Astrocyte (in vitro differentiated cells and primary cell): ENCODE measurements around the gene SAMD4B. TPM values are rescaled to one million over a fixed set of nuclear protein-coding genes. Genes with fewer than 3 reads are reported as not detected.

Experiments
- DNase-seq: peaks from one replicate; pipeline ENCODE4 v3.0.0-alpha.2; 2010; ENCODE audit warnings: low read depth
- FAIRE-seq: peaks from 2 replicates; lab custom pipeline; 2011; peaks lifted over from hg19 to GRCh38; lab: Jason Lieb, UNC
- H2AFZ ChIP-seq: 2 replicates; pipeline ENCODE4 v1.6.0; 2012; ENCODE audit warnings: low read depth, low read length, inconsistent platforms
- H3K27ac ChIP-seq: 2 replicates; pipeline ENCODE4 v1.5.1; 2011; ENCODE audit warnings: low read depth, low read length, inconsistent platforms
- H3K27me3 ChIP-seq: 2 replicates; pipeline ENCODE4 v1.6.0; 2011; ENCODE audit warnings: low read length, inconsistent platforms; ENCODE audit not compliant: insufficient read depth
- H3K36me3 ChIP-seq: 2 replicates; pipeline ENCODE4 v1.5.1; 2011; ENCODE audit warnings: low read length, inconsistent platforms; ENCODE audit not compliant: insufficient read depth
- H3K4me1 ChIP-seq: 2 replicates; pipeline ENCODE4 v1.5.1; 2011; ENCODE audit warnings: low read length, inconsistent platforms; ENCODE audit not compliant: insufficient read depth
- H3K4me2 ChIP-seq: 2 replicates; pipeline ENCODE4 v1.6.0; 2012; ENCODE audit warnings: low read length, inconsistent platforms
- H3K4me3 ChIP-seq: 2 replicates; pipeline ENCODE4 v1.5.1; 2011; ENCODE audit warnings: low read depth, mild to moderate bottlenecking, low read length, inconsistent platforms; ENCODE audit not compliant: insufficient read depth
- H3K79me2 ChIP-seq: 2 replicates; pipeline ENCODE4 v1.6.0; 2012; ENCODE audit warnings: mild to moderate bottlenecking, low read length, inconsistent platforms; ENCODE audit not compliant: insufficient read depth
- H3K9ac ChIP-seq: 2 replicates; pipeline ENCODE4 v1.6.0; 2012; ENCODE audit warnings: mild to moderate bottlenecking, low read length, inconsistent platforms
- H3K9me3 ChIP-seq: 2 replicates; pipeline ENCODE4 v1.5.1; 2012; ENCODE audit warnings: low read depth, mild to moderate bottlenecking, low read length, inconsistent platforms; ENCODE audit not compliant: insufficient read depth
- H4K20me1 ChIP-seq: 2 replicates; pipeline ENCODE4 v1.6.0; 2012; ENCODE audit warnings: low read length, inconsistent platforms; ENCODE audit not compliant: insufficient read depth
- H3K27ac Mint-ChIP-seq: one replicate; pipeline ENCODE4 v1.8.0; 2021; ENCODE audit warnings: mild to moderate bottlenecking, mixed read lengths; ENCODE audit not compliant: unreplicated experiment
- H3K27me3 Mint-ChIP-seq: one replicate; pipeline ENCODE4 v1.8.0; 2021; ENCODE audit warnings: low read depth, mixed read lengths; ENCODE audit not compliant: unreplicated experiment
- H3K36me3 Mint-ChIP-seq: one replicate; pipeline ENCODE4 v1.8.0; 2021; ENCODE audit warnings: low read depth, mixed read lengths; ENCODE audit not compliant: unreplicated experiment
- H3K4me1 Mint-ChIP-seq: one replicate; pipeline ENCODE4 v1.8.0; 2021; ENCODE audit warnings: low read depth, mixed read lengths; ENCODE audit not compliant: unreplicated experiment
- H3K4me3 Mint-ChIP-seq: one replicate; pipeline ENCODE4 v1.8.0; 2021; ENCODE audit warnings: mild to moderate bottlenecking, moderate library complexity, mixed read lengths; ENCODE audit not compliant: unreplicated experiment
- H3K9me3 Mint-ChIP-seq: one replicate; pipeline ENCODE4 v1.8.0; 2021; ENCODE audit warnings: mild to moderate bottlenecking, mixed read lengths; ENCODE audit not compliant: unreplicated experiment
- CTCF ChIP-seq: IDR thresholded peaks from 2 replicates; pipeline ENCODE4 v1.5.1; 2011; ENCODE audit warnings: low read depth, mild to moderate bottlenecking, inconsistent platforms, low read length, moderate library complexity; ENCODE audit not compliant: insufficient read depth
- EZH2 ChIP-seq: IDR thresholded peaks from 2 replicates; pipeline ENCODE4 v1.6.1; 2012; ENCODE audit warnings: mild to moderate bottlenecking, low read length, inconsistent platforms; ENCODE audit not compliant: insufficient read depth
- total RNA-seq: library from RNA; stranded (reverse); gene quantifications from 2 replicates; pipeline ENCODE4 v1.2.1, GENCODE V29; 2021

SAMD4B gene
- total RNA-seq, 1 donor from 2014 or later: 98.6 TPM

DNA sequence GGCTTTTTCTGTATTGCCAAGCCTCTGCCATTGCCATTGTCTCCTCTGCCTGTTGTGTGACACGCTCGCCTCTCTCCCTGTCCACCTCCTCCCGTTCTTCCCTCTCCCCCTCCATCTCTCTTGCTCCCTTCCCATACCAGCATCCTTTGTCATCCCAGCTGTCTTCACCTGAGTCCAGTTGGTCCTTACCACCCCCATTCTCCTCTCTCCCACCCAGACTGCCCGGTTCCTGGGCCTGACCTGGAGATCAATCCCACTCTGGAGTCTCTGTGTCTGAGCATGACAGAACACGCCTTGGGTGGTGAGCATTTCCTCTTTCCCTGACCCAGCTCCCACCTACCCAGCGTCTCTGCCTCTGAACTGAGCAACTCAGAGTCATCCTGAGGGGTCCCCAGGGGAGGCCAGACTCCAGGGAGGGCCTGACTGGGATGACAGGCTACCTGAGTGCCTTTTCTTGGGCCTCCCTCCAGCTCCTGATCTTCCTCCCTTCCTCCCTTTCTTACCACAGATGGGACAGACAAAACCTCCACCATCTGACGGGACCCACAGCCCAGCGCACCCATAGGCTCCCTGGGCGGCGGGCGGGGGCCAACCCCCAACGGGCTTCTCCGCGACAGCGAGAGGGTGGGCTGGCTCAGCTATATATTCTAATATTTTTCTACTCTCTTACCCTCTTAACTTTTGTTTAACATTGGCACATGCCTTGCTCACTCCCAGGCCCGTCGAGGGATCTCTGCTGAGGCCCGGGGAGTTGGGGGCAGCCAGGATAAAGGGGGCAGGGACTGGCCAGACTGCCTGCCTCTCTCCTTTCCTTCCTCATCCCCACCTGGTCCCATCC is 41.0 kb downstream of the SAMD4B start:
- Mint-ChIP-seq H3K4me3 (no peak overlapping the region), H3K36me3 (peaks cover 24% of the 10 kb centered on the region), H3K9me3 (no peaks in the 10 kb centered on the region), H3K4me1 (peaks cover 19% of the 10 kb centered on the region), H3K27me3 (no peaks in the 10 kb centered on the region), H3K27ac (peak overlapping the region; percentile 41)
- H3K79me2 ChIP-seq: peaks cover 3% of the 10 kb centered on the region
- no peaks in the 10 kb centered on the region for H3K27me3 ChIP-seq
- H3K9me3 ChIP-seq: no peaks in the 10 kb centered on the region
- H3K36me3 ChIP-seq: peaks cover 33% of the 10 kb centered on the region
- FAIRE-seq: no peak
- TF ChIP-seq EZH2: no peak
- no peak for TF ChIP-seq CTCF
- DNase-seq: no peak
- no peak overlapping the region for H3K4me3 ChIP-seq
- H3K4me2 ChIP-seq: no peak overlapping the region
- peaks cover 12% of the 10 kb centered on the region for H4K20me1 ChIP-seq
- H3K9ac ChIP-seq: no peak overlapping the region
- H3K4me1 ChIP-seq: no peaks in the 10 kb centered on the region
- H3K27ac ChIP-seq: no peak overlapping the region
- no peak overlapping the region for H2AFZ ChIP-seq

GRCh38 chr19:39384839-39385568 is 42.8 kb downstream of the SAMD4B start:
- TF ChIP-seq CTCF: no peak
- H3K9ac ChIP-seq: no peak overlapping the region
- H3K4me1 ChIP-seq: peaks cover 5% of the 10 kb centered on the region
- H3K27ac ChIP-seq: no peak overlapping the region
- Mint-ChIP-seq H3K27me3 (no peaks in the 10 kb centered on the region), H3K36me3 (peaks cover 23% of the 10 kb centered on the region), H3K4me1 (peaks cover 21% of the 10 kb centered on the region), H3K4me3 (no peak overlapping the region), H3K27ac (peak overlapping the region; percentile 34), H3K9me3 (no peaks in the 10 kb centered on the region)
- H3K79me2 ChIP-seq: peaks cover 18% of the 10 kb centered on the region
- H3K4me3 ChIP-seq: no peak overlapping the region
- H2AFZ ChIP-seq: no peak overlapping the region
- peaks cover 11% of the 10 kb centered on the region for H4K20me1 ChIP-seq
- no peaks in the 10 kb centered on the region for H3K27me3 ChIP-seq
- H3K4me2 ChIP-seq: no peak overlapping the region
- peaks cover 35% of the 10 kb centered on the region for H3K36me3 ChIP-seq
- DNase-seq: no peak
- no peaks in the 10 kb centered on the region for H3K9me3 ChIP-seq
- no peak for FAIRE-seq
